Keratinocyte (primary cell): ENCODE measurements around the gene SH3PXD2A. TPM values are rescaled to one million over a fixed set of nuclear protein-coding genes. Genes with fewer than 3 reads are reported as not detected.

Source experiments
- DNase-seq: peaks from one replicate; pipeline ENCODE4 v3.0.0-alpha.2; 2011; ENCODE audit warnings: low read depth, missing footprints, low spot score
- FAIRE-seq: peaks from 2 replicates; lab custom pipeline; 2011; peaks lifted over from hg19 to GRCh38; lab: Jason Lieb, UNC
- H2AFZ ChIP-seq: 2 replicates; pipeline ENCODE4 v1.6.0; 2012; ENCODE audit warnings: low read length, control low read depth, inconsistent platforms; ENCODE audit not compliant: control insufficient read depth
- H3K27ac ChIP-seq: 2 replicates; pipeline ENCODE4 v1.5.1; 2011; ENCODE audit warnings: low read length; ENCODE audit not compliant: control insufficient read depth, insufficient read depth
- H3K27me3 ChIP-seq: 3 replicates; pipeline ENCODE4 v1.6.0; 2011; ENCODE audit warnings: low read length; ENCODE audit not compliant: control insufficient read depth, insufficient read depth; ENCODE audit errors: extremely low read depth
- H3K36me3 ChIP-seq, 2 experiments: 2 replicates in 1 of 2; 3 replicates in 1 of 2; pipeline ENCODE4 v1.5.1; 2011; ENCODE audit warnings: low read length in 2 of 2, mild to moderate bottlenecking in 1 of 2; ENCODE audit not compliant: control insufficient read depth in 2 of 2, insufficient read depth in 2 of 2; ENCODE audit errors: extremely low read depth in 1 of 2
- H3K4me1 ChIP-seq: 3 replicates; pipeline ENCODE4 v1.5.1; 2011; ENCODE audit warnings: low read length; ENCODE audit not compliant: control insufficient read depth, insufficient read depth; ENCODE audit errors: extremely low read depth
- H3K4me2 ChIP-seq: 3 replicates; pipeline ENCODE4 v1.6.0; 2011; ENCODE audit warnings: low read depth, low read length; ENCODE audit not compliant: control insufficient read depth, insufficient read depth; ENCODE audit errors: extremely low read depth
- H3K4me3 ChIP-seq, 3 experiments: fragments of 200-600 bp in 1 of 3; sonication (generic) in 1 of 3; 2 replicates in 2 of 3; 3 replicates in 1 of 3; pipeline ENCODE4 v1.5.1; 2011 to 2016; ENCODE audit warnings: low read length in 3 of 3, mild to moderate bottlenecking in 3 of 3, control low read depth in 2 of 3, inconsistent platforms in 1 of 3, low read depth in 1 of 3, mixed read lengths in 1 of 3, mixed run types in 1 of 3, moderate library complexity in 1 of 3; ENCODE audit not compliant: control insufficient read depth in 2 of 3, insufficient read depth in 2 of 3; ENCODE audit errors: extremely low read depth in 1 of 3
- H3K79me2 ChIP-seq: 2 replicates; pipeline ENCODE4 v1.6.0; 2012; ENCODE audit warnings: low read length; ENCODE audit not compliant: control insufficient read depth, insufficient read depth
- H3K9ac ChIP-seq: 3 replicates; pipeline ENCODE4 v1.6.0; 2011; ENCODE audit warnings: low read length; ENCODE audit not compliant: control insufficient read depth, insufficient read depth; ENCODE audit errors: extremely low read depth
- H3K9me1 ChIP-seq: 3 replicates; pipeline ENCODE4 v1.6.0; 2011; ENCODE audit warnings: low read length; ENCODE audit not compliant: control insufficient read depth, insufficient read depth; ENCODE audit errors: extremely low read depth
- H3K9me3 ChIP-seq: 2 replicates; pipeline ENCODE4 v1.5.1; 2012; ENCODE audit warnings: low read depth, low read length; ENCODE audit not compliant: control insufficient read depth
- H4K20me1 ChIP-seq: 3 replicates; pipeline ENCODE4 v1.6.0; 2011; ENCODE audit warnings: low read length; ENCODE audit not compliant: control insufficient read depth, insufficient read depth; ENCODE audit errors: extremely low read depth
- EZH2 ChIP-seq: IDR thresholded peaks from one replicate; pipeline ENCODE4 v1.6.1; 2012; ENCODE audit warnings: inconsistent platforms, mild to moderate bottlenecking, low read length, moderate library complexity
- dilution Hi-C: fragments of 300-500 bp; cut with MboI; formaldehyde crosslinking; loops from one replicate; pipeline ENCODE4 v1.7.0; 2020; ENCODE audit warnings: low sequenced_read_pairs; ENCODE audit not compliant: extremely low pct_ligation_motif_present
- polyA plus RNA-seq, 5 experiments: library from polyadenylated mRNA; depleted of rRNA in 3 of 5; stranded (reverse) in 3 of 5; stranded (forward) in 1 of 5; unstranded in 1 of 5; fragments of >200 nt; gene quantifications; 1 replicate in 1 of 5; 2 replicates in 3 of 5; 3 replicates in 1 of 5; pipeline versions ENCODE4 v1.2.1 to v1.2.3, GENCODE V29; 2011 to 2012; ENCODE audit warnings: missing spikeins in 2 of 5, low read depth in 1 of 5, low replicate concordance in 1 of 5
- TF ChIP-seq, protein P1 (sequence below), 3 experiments: IDR thresholded peaks in 1 of 3; conservative IDR thresholded peaks in 1 of 3; optimal IDR thresholded peaks in 1 of 3; 2 replicates in 2 of 3; 3 replicates in 1 of 3; pipeline versions ENCODE3 to v1.5.1; 2011; ENCODE audit warnings: low read length in 3 of 3, mild to moderate bottlenecking in 3 of 3, moderate library complexity in 2 of 3, control low read depth in 1 of 3, inconsistent platforms in 1 of 3; ENCODE audit not compliant: insufficient read depth in 2 of 3; ENCODE audit errors: extremely low read depth in 1 of 3

Gene SH3PXD2A
- polyA plus RNA-seq, 1 donor (not counting 4 experiments of a cell fraction or from before 2014, with no cell fraction given) = 33.9 TPM

DNA sequence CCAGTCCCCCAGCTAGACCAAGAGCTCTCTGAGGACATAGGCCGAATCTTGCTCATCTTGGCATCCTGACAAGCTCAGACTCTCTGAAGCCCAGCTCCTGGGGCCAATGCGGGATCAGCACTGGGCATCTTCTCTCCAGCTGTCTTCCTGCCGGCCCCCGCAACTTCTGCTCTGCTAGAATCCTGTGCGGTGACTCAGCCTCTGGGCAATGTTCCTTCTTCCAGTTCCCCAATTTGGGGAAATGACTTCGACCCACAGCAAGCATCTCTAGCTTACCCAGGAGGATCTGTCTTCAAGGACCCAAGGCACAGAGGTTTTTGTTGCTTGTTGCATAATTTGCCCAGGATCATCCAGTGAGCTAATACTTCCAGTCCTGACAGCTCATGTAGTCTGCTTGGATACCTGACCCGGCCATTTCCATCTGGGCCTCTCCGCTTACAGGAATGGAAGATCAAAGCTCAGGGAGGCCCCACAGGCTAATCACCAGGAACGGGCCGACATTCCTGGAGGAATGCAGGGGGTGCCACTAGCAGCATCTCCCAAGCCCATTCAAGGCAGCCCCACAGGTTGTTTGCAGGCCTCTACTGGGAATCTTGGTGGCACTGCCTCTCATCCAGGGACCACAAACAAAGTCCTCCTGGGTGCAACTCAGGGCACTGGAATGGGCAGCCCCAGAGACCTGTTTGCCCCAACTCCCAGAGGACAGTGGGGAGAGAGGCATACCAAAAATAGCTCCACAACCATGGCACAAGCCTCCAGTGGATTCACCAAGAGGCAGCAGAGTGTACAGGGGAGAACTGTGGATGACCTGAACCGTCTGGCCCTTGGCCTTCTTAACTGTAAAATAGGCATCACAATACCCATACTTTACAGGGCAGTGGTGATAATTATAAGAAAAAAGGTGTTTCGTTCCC is 210.0 kb downstream of the SH3PXD2A start:
- DNase-seq = no peak
- FAIRE-seq = peak; percentile 56
- Histone ChIP-seq H3K79me2 (peaks cover 76% of the 10 kb centered on the region), H3K4me1 (peaks cover 13% of the 10 kb centered on the region), H3K36me3 (peaks cover 46 to 57% of the 10 kb centered on the region in 2 experiments), H2AFZ (no peak overlapping the region), H3K4me3 (no peak overlapping the region), H3K4me2 (no peak overlapping the region), H4K20me1 (peaks cover 34% of the 10 kb centered on the region), H3K27me3 (no peaks in the 10 kb centered on the region), H3K9me1 (peaks cover 12% of the 10 kb centered on the region), H3K9me3 (no peaks in the 10 kb centered on the region), H3K27ac (no peak overlapping the region), H3K9ac (no peak overlapping the region)
- TF ChIP-seq, protein P1, sequence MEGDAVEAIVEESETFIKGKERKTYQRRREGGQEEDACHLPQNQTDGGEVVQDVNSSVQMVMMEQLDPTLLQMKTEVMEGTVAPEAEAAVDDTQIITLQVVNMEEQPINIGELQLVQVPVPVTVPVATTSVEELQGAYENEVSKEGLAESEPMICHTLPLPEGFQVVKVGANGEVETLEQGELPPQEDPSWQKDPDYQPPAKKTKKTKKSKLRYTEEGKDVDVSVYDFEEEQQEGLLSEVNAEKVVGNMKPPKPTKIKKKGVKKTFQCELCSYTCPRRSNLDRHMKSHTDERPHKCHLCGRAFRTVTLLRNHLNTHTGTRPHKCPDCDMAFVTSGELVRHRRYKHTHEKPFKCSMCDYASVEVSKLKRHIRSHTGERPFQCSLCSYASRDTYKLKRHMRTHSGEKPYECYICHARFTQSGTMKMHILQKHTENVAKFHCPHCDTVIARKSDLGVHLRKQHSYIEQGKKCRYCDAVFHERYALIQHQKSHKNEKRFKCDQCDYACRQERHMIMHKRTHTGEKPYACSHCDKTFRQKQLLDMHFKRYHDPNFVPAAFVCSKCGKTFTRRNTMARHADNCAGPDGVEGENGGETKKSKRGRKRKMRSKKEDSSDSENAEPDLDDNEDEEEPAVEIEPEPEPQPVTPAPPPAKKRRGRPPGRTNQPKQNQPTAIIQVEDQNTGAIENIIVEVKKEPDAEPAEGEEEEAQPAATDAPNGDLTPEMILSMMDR (optimal IDR thresholded peaks at IDR 0.05 in 1 of 3, IDR thresholded peaks at IDR 0.05 in 1 of 3, conservative IDR thresholded peaks at IDR 0.05 in 1 of 3; ENCODE audit: extremely low read depth in 1 of 3, insufficient read depth in 2 of 3, low read length in 3 of 3) = no peak
- TF ChIP-seq EZH2 = no peak
- dilution Hi-C loops = no loop called here

DNA sequence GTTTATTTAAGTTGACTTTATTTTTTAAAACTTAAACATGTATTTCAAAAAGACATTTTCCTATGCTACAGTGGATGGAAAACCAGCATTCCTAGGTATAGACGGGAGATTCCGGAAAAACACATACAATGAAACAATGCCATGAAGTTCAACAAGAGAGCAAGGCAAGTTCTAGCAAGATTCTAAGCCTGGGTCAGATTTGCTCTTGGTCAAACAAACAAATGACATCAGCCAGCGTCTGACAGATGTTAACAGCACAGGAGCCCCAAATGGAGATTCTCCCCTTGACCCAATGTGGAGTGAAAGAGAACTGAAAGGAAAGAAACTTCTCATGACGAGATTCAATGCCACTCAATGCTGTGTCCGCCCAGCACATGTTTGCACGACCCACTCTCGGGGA is 212.0 kb downstream of the SH3PXD2A start:
- FAIRE-seq = peak; percentile 34
- H4K20me1 ChIP-seq = peaks cover 22% of the 10 kb centered on the region
- TF ChIP-seq, protein P1 (optimal IDR thresholded peaks at IDR 0.05 in 1 of 3, IDR thresholded peaks at IDR 0.05 in 1 of 3, conservative IDR thresholded peaks at IDR 0.05 in 1 of 3; ENCODE audit: extremely low read depth in 1 of 3, insufficient read depth in 2 of 3, low read length in 3 of 3) = no peak
- no peak for TF ChIP-seq EZH2

More for the DNA sequence above, 212.0 kb downstream of the SH3PXD2A start:
- Histone ChIP-seq H3K9ac (no peak overlapping the region), H2AFZ (no peak overlapping the region), H3K4me2 (no peak overlapping the region), H3K36me3 (peaks cover 43 to 45% of the 10 kb centered on the region in 2 experiments), H3K27ac (no peak overlapping the region), H3K4me3 (no peak overlapping the region), H3K9me1 (peaks cover 4% of the 10 kb centered on the region), H3K79me2 (peaks cover 70% of the 10 kb centered on the region), H3K27me3 (no peaks in the 10 kb centered on the region), H3K9me3 (no peaks in the 10 kb centered on the region), H3K4me1 (peaks cover 13% of the 10 kb centered on the region)
- dilution Hi-C loops = no loop called here
- no peak for DNase-seq
